LNCAP (cell line): ENCODE results near the gene C1QTNF6.

Experiments
- TF ChIP-seq, protein P1 (sequence below): fragments of 450-650 bp; IDR thresholded peaks from 2 replicates; pipeline ENCODE4 v1.5.1; 2017; ENCODE audit warnings: mild to moderate bottlenecking

The C1QTNF6 gene

DNA sequence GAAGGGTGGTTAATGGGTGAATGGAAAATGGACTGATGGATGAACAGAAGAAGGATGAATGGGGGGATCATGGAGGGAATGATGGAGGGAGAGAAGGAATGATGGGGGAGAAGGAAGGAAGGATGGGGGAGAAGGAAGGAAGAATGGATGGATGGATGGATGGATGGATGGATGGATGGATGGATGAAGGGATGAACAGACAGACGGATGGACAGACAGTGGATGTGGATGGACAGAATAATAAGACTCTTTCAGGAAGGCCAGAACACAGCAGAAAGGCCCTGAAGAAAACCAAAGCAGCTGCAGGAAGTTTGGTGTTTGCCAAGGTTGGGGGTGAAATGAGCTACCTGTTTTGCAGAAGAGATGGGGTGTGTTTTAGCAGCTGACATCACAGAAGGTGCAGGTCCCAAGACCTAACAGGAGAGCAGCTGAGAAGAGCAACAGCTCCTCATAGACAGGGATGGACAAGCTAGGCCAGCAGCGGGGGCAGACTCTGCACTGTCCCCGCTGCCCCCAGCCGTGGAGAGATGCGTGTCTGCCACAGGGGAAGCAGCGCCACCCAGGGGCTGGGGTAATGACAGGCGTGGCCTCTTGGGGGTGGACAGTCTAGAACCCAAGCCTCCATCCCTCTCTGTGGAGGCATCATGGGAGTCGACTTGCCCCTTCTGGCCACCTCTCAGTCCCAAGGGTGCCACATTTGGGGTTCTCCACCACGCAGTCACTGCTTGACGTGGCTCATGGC is 17.9 kb downstream of the C1QTNF6 start:
- TF ChIP-seq, protein P1, sequence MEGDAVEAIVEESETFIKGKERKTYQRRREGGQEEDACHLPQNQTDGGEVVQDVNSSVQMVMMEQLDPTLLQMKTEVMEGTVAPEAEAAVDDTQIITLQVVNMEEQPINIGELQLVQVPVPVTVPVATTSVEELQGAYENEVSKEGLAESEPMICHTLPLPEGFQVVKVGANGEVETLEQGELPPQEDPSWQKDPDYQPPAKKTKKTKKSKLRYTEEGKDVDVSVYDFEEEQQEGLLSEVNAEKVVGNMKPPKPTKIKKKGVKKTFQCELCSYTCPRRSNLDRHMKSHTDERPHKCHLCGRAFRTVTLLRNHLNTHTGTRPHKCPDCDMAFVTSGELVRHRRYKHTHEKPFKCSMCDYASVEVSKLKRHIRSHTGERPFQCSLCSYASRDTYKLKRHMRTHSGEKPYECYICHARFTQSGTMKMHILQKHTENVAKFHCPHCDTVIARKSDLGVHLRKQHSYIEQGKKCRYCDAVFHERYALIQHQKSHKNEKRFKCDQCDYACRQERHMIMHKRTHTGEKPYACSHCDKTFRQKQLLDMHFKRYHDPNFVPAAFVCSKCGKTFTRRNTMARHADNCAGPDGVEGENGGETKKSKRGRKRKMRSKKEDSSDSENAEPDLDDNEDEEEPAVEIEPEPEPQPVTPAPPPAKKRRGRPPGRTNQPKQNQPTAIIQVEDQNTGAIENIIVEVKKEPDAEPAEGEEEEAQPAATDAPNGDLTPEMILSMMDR, result no peak

DNA sequence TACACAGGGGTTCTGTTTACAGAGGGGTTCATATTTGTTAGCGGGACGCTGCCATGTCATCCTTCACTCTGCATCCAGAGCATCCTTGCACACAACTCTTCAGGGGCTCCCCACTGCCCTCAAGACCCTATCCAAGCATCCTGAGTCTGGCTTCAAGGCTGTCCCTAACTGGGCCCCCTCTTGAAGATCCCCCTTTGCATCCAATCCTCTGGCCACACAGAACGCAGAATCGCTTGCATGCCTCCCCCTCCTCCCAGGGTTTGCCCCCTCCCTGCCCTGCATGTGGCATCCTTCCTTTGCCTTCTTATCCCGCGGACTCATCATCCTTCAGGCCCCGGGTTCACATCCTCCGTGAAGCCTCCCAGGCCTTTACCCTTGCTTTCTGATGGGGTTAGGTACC is 18.6 kb downstream of the C1QTNF6 start:
- TF ChIP-seq, protein P1, result no peak

DNA sequence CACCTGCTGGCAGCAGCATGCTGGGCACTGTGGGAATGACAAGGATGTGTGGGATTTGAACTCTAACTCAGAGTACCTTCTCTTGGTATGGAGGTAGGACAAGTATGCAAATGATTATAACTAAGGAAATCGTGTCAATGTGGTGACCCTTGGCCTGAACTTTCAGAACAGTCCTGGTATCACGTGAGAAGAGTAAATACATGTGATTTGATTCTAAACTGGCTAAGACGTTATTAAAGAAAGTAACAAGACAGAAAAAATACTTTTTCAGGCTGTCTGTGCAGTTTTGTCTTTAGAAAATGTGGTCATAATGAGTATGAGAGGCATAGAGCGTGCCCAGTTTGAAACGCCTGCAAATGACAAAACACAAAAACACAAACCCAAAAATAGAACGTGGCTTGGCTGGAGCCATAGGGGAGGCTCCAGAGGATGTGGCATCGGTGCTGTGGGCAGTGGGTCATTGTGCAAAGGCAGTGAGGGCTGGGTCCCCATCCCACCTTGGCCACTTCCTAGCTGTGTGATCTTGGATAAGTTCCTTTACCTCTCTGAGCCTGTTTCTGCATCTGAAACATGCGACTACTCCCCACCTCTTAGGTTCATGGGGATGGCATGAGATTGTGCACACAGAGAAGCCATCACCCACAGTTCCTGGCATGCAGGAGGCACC is 19.9 kb downstream of the C1QTNF6 start:
- TF ChIP-seq, protein P1, result no peak

DNA sequence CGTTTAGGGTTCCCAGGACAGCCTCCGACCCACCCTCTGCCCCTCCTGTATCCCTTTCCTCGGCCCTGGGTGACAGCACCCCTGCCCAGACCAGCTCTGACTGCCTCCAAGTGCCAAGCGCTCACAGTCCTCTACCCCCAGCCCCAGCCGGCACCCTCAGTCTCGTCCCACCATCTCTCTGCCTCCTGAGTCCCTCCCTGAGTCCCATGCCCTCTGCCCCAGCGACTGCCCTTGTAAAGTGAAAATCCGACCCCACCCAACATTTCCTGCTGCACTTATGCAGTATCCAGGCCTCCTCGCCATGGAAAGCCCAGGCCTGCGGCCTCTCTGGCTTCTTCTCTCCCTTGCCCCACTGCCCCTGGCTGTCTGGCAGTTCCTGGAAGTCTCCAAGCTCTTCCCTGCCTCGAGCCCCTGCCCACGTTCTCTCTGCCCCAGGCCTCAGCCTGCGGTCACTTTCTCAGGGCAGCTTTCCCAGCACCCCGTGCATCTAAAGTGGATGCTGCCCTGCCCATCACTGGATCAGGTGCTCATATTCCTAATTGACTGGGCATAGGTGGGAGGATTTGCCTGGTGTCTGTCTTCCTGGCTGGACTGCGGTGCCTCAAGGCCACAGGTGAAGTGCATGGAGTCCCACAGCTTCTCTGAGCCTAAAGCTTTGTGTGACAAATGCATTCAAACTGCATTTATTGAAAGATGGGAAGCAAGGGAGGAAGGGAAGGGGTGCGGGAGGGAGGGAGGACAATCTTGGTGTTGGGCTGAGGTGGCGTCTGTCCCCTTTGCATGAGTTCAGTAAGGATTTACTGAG is 20.7 kb downstream of the C1QTNF6 start:
- TF ChIP-seq, protein P1, result no peak

DNA sequence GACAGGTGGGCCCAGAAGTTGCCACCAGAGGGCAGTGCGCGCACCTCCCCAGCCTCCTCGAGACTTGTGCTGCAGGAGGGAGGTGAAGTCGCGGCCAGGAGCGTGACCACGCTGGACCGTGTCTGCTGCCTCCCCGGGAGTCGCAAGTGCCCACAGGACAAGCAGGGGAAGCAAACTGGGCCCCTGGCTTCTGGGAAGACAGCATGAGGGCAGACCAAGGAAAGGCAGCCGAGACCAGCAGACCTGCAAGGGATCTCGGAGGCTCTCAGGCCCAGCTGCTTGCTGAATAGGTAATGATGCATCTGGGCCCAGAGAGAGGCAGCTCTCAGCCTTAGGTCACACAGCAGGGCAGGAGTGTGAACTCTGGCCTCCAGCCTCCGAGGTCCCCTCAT is 21.4 kb downstream of the C1QTNF6 start:
- TF ChIP-seq, protein P1, result peak; percentile 95

DNA sequence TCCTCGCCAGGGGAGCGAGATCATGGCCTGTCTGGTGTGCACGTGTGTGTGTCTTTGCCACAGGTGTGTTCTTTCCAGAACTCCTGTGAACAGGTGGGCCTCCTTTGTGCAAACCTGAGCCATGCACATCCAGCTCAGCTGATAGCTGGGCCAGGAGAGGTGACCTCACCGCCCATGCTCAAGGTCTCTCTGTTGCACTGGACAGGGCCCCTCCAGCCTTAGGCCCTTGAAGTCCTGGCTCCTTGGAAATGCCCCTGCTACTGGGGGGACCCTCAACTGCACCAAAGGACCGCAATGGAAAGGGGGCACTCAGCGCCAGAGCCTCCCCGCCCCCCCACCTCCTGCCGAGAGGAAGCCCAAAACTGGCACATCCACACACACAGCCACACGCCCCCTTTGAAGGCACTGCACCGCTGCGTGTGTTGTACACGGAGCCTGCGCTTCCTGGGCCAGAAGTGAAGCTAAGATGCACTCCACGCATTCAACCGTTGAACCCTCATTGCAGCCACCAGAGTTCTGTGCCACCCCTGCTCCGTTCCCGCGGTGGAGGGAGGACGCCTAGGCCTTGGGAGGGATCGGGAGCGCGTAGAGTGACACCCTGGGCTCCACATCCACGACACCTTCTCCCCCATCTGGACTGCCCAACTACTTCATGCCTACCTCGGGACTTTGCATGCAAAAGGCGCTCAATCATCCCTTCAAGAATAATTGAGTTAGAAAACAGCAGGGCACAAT is 21.9 kb downstream of the C1QTNF6 start:
- TF ChIP-seq, protein P1, result no peak

DNA sequence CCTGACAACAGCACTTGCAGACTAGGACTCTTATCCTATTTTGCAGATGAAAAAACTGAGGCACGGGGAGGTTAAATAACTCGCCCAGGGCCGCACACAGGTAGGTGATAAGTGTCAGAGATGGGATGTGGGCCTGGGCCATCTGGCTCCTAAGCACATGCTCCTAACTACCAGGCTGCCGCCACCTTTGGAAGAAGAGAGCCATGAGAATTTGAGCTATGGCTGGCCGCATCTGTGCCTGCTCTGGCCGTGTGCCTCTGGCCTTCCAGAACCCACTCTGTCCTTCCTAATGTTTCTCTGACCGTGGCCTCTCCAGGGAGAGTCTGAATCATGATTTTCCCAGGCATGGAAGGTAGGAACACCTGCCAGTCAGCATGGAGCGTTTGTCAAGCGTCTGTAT is 23.0 kb downstream of the C1QTNF6 start:
- TF ChIP-seq, protein P1, result no peak
